ENCODE data around the gene APOB. TPM values are rescaled to one million over a fixed set of nuclear protein-coding genes. Genes with fewer than 3 reads are reported as not detected.

The APOB gene
- total RNA-seq, 1 donor from 2014 or later, result not detected

GRCh38 chr2:21067125-21067524 is 23.3 kb upstream of the APOB start:
- Mint-ChIP-seq H3K27ac (no peak overlapping the region), H3K9me3 (no peaks in the 10 kb centered on the region), H3K36me3 (ENCODE audit: low read depth) (no peaks in the 10 kb centered on the region), H3K4me1 (no peaks in the 10 kb centered on the region), H3K27me3 (peaks cover 6% of the 10 kb centered on the region), H3K4me3 (no peak overlapping the region)
- intact Hi-C loops (cut with micrococcal nuclease), result no loop called here
- TF ChIP-seq CTCF (IDR thresholded peaks at IDR 0.05), result no peak
- ChIA-PET POLR2A (interaction anchor here (0.6 kb wide), 1 partner anchor 556 kb away, joined by 6 read pairs; no protein-coding TSS in a partner anchor), CTCF (no interaction called here)
- DNase-seq (no peak), ATAC-seq (ENCODE audit: low read depth) (no peak)

DNA sequence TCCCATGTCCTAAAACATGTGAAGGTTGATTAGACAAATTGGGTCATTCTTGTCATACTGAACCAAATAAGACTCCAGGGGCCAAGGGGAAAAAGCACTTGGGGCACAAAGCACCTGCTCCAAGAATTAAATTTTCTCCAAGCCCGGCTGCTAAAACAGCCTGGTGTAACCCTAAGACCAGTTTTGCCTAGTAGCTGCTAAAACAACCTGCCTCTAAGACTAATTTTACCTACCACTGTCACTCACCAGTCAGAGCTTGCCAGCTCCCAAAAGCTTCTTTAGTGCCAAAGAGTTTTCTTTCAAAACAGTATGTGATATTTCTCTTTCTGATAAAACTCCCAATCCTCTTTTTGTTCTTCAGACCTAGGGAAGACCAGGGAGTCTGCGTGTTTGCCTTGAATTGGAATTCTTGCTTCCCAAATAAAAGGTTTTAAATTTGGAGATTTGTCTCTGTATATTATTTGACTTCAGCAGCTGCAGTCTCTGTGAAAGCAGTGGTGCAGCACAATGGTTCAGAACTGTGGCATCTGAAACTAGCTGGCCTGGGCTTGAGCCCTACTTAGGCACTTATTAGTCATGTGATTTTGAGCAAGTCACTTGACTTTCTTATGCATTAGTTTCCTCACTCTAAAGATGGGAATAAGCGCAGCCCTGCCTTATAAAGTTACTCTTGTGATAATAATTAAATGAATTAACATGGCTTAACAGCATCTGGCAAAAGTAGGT is 16.2 kb upstream of the APOB start:
- no peak for TF ChIP-seq CTCF (IDR thresholded peaks at IDR 0.05)
- Mint-ChIP-seq H3K4me3 (no peak overlapping the region), H3K9me3 (no peaks in the 10 kb centered on the region), H3K4me1 (no peaks in the 10 kb centered on the region), H3K27ac (no peak overlapping the region), H3K36me3 (ENCODE audit: low read depth) (no peaks in the 10 kb centered on the region), H3K27me3 (peaks cover 5% of the 10 kb centered on the region)
- no peak for DNase-seq
- ATAC-seq (ENCODE audit: low read depth), result no peak
- ChIA-PET POLR2A (no interaction called here), CTCF (no interaction called here)
- intact Hi-C loops (cut with micrococcal nuclease), result no loop called here

DNA sequence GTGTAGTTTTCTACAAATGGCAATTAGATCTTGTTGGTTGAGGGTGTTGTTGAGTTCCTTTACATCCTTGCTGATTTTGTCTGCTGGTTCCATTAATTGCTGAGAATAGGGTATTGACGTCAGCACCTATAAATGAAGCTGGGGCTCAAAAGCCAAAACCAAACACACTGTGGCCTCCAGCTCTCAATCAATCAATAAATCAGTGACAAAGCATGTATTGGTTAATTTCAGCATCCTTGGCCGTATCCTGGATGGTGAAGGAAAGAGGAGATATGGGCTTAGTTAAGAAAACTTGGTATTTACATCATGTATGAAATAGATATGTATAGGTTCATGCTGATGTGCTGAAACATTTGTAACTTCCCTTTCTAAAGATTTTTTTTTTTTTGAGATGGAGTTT is 13.2 kb upstream of the APOB start:
- Mint-ChIP-seq H3K27me3 (peaks cover 10% of the 10 kb centered on the region), H3K27ac (no peak overlapping the region), H3K9me3 (no peaks in the 10 kb centered on the region), H3K4me3 (no peak overlapping the region), H3K36me3 (ENCODE audit: low read depth) (no peaks in the 10 kb centered on the region), H3K4me1 (no peaks in the 10 kb centered on the region)
- intact Hi-C loops (cut with micrococcal nuclease), result no loop called here
- POLR2A ChIA-PET, result no interaction called here
- CTCF ChIA-PET, result no interaction called here
- DNase-seq, result no peak
- no peak for TF ChIP-seq CTCF (IDR thresholded peaks at IDR 0.05)
- no peak for ATAC-seq (ENCODE audit: low read depth)

- POLR2A ChIA-PET, result no interaction called here
- no peaks in the 10 kb centered on the region for H3K36me3 Mint-ChIP-seq (ENCODE audit: low read depth)
- no peaks in the 10 kb centered on the region for H3K9me3 Mint-ChIP-seq
- intact Hi-C loops (cut with micrococcal nuclease), result no loop called here
- H3K4me1 Mint-ChIP-seq, result no peaks in the 10 kb centered on the region
- no peak overlapping the region for H3K4me3 Mint-ChIP-seq
- no peak for ATAC-seq (ENCODE audit: low read depth)
- H3K27me3 Mint-ChIP-seq, result peaks cover 10% of the 10 kb centered on the region
- no peak for TF ChIP-seq CTCF (IDR thresholded peaks at IDR 0.05)
- no peak for DNase-seq
- no peak overlapping the region for H3K27ac Mint-ChIP-seq
- CTCF ChIA-PET, result interaction anchor here (1.7 kb wide), 1 partner anchor 13 kb away, joined by 4 read pairs; no protein-coding TSS in a partner anchor
Measured at GRCh38 chr2:21055879-21056790, 12.3 kb upstream of the APOB start.

GRCh38 chr2:21055451-21055850 is 11.6 kb upstream of the APOB start:
- ChIA-PET POLR2A (no interaction called here), CTCF (interaction anchor here (1.7 kb wide), 1 partner anchor 13 kb away, joined by 4 read pairs; no protein-coding TSS in a partner anchor)
- Mint-ChIP-seq H3K4me3 (no peak overlapping the region), H3K27ac (no peak overlapping the region), H3K4me1 (no peaks in the 10 kb centered on the region), H3K9me3 (no peaks in the 10 kb centered on the region), H3K27me3 (peaks cover 10% of the 10 kb centered on the region), H3K36me3 (ENCODE audit: low read depth) (no peaks in the 10 kb centered on the region)
- ATAC-seq (ENCODE audit: low read depth) (no peak), DNase-seq (no peak)
- intact Hi-C loops (cut with micrococcal nuclease), result no loop called here
- TF ChIP-seq CTCF (IDR thresholded peaks at IDR 0.05), result no peak
